Hypothalamus (tissue), 51 donors: ENCODE results near the gene CTU2.

Source experiments
- DNase-seq, 51 donors: peaks; one replicate each; lab custom pipeline; 2025; lab: John Stamatoyannopoulos, UW

Gene CTU2

DNA sequence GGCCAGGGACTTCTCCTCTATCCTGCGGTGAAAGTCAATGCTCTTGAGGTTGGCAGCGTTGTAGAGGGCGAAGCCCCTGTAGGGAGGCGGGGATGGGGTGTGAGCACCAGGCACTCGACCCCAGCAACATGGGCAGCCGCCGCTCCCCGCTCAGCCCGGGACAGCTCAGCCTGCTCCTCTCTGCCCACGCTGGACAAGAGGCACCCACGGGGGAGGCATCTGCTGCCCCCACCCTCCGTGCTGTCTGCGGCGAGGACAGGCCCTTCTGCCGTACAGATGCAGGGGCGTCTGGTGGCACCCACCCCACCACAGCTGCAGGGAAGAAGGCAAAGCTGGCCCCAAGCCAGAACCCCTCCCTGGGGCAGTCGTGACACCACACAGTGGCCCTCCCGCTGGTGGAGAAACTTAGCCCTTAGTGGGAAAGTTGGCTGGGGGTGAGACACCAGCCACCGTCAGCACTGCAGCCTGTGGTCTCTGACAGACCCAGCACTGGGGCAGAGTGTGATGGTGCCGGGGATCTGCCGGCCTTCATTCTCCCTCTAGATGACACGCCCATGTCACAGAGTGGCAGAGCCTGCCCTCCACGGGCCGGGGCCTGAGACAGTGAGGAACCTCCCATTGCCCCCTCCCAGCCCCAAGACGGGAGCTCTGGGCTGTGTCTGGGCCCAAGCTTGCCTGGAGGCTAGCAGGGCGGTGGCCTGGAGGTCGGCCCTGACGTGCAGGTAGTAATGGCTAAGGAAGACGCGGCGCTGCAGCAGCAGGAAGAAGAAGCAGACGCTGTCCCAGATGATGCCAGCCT is 19.5 kb downstream of the CTU2 start:
- no peak for DNase-seq

DNA sequence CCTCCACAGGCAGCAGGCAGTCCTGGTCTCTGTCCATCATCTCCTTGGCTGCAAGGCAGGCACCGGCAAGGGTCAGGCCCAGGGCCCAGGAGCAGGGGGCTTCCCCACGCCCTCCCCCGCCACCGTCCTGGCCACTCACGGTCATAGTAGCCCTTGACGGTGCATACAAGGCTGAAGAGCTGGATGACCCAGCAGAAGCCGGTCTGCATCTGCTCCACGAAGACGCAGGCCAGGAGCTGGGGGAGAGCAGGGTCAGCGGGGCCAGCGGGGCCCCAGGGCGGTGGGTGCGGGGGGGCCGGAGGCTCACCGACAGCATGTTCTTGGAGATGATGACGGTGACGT is 20.1 kb downstream of the CTU2 start:
- DNase-seq, result no peak

DNA sequence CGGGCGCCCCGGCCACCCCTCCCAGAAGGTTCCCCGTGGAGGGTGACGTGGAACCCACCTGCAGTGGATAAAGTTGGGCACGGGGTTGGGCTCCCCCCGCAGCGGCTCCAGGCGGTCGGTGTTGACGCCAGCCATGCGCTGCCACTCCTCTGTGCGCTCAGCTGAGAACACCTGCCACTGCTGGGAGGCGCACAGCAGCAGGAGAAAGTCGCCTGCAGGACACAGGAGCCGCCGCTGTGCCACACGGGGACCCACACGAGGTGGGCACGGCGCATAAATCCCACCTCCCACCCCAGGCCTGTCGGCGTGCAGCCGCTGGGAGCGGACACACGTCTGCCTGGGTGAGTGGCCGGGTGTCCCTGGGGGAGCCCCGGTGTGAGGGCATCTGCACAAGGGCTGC is 20.7 kb downstream of the CTU2 start:
- DNase-seq, result no peak

DNA sequence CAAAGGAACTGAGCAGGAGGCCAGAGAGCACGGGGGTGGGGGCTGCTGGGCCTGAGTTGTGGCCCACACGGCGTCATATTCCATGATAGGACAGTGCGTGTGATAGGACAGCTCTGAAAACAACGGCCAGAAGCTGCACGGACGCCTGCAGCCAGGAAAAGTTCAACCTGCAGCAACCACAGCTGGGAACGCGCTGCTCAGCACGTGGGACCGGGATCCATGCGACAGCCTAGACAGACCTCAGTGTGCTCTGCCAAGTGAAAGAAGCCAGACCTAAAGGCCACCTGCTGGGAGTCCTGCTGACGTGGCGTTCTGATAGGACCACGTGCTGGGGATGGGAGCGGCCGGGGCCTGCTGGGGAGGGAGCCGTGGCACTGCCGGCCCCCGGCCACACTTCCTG is 21.6 kb downstream of the CTU2 start:
- no peak for DNase-seq

DNA sequence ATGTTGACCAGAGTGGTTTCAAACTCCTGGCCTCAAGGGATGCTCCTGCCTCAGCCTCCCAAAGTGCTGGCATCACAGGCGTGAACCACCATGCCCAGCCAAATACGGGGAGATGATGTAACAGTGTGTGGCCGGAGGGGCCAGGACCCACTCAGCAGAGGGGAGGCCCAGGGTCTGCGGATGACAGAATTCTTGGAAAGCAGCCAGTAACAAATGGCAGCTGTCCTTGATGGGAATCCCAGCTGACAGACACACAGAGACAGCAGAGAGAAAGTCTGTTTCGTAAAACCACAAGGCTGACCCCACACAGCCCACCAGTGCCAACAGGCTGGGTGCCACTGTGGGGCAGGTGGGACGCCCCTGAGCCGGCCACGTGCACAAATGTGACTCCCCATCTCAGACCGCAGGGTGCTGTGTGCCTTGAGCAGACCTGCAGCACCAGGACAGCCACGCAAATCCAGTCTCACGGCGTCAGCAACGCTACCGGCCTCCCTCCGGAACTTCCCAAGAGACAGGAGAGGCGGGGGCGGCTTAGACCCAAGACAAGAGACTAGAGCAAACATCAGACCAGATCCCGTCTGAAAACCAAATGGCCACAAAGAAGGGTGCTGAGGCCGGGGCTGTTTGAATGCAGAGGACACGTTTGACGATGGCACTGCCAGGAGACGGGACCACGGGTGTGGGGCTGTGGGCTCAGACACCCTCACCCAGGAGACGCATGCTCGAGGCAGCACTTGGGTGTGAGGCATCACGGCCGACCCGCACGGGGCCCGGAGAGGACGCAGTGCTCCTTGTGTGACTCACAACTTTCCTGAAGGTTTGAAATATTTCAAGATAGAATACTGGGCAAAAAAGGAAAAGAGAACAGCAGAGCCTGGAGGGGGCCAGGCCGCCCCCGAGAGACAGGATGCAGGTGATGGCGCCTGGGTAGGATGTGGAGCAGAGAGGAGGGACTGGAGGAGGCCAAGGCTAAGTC is 24.6 kb downstream of the CTU2 start:
- DNase-seq, result peak in 1 of 51 donors; percentile 8

DNA sequence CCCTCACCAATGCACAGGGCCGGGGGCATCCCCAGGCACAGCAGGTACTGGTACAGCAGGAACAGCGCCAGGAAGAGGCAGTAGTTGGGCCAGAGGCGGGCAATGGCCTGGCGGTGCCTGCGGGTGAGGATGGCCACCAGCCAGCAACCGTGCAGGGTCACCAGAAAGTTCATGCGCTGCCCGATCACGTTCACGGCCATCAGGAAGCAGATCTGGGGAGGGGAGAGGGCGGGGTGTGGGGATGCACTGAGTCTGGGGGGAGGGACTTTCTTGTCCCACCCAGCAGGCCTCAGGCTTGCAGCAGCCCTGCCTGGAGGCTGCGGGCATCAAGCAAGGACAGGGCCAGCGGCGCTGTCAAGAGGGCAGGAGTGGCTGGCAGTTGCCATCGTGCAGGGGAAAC is 25.4 kb downstream of the CTU2 start:
- DNase-seq, result peak in 24 of 51 donors; percentile 6 to 89 (median 56)

DNA sequence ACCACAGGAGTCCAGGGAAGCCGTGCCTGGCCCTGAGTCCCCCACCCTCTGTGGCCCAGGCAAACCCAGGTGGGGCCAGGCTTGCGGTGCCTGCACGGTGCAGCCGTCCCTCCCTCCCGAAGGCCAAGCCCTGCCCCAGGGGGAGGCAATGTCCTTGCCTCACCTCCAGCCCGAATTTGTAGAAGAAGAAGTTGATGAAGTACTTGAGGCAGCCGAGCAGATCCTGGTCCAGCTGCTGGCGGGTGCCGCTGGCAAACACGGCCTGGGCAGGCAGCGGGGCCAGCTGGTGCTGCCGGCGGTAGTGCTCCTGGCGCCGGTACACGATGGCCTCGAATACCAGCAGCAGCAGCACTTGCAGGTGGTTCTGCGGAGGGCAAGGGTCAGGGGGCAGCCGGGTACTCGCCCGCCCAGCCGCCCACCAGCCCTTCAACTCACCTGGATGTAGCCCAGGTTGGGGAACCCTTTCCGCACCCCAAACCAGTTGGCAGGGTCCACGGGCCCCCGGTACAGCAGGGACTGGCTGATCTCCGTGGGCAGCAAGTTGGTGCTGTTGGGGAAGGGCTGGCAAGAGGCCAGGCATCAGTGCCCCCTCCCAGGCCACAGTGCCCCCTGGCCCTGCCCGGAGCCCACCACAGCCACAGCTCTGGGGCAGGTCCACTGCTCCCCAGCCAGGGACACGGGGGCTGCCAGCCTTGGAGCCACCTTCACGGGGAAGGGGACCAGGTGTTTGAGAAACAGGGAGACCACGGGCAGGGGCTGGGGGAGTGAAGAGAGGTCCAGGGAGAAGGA is 26.1 kb downstream of the CTU2 start:
- no peak for DNase-seq

DNA sequence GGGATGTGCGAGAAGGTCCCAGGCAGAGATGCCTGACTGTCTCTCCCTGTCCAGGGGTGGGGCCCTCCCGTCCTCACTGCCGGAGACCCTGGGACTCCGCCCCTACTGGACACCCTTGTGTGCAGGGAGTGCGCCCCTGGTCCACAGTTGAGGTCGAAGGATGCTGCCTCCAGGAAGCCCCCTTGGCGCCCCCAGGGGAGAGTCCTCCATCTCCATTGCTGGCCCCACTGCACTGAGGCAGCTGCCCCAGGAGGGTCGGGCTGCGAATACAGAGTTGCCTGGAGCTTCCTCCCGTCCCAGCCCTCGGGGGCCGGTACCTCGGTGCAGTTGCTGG is 26.6 kb downstream of the CTU2 start:
- DNase-seq, result no peak

DNA sequence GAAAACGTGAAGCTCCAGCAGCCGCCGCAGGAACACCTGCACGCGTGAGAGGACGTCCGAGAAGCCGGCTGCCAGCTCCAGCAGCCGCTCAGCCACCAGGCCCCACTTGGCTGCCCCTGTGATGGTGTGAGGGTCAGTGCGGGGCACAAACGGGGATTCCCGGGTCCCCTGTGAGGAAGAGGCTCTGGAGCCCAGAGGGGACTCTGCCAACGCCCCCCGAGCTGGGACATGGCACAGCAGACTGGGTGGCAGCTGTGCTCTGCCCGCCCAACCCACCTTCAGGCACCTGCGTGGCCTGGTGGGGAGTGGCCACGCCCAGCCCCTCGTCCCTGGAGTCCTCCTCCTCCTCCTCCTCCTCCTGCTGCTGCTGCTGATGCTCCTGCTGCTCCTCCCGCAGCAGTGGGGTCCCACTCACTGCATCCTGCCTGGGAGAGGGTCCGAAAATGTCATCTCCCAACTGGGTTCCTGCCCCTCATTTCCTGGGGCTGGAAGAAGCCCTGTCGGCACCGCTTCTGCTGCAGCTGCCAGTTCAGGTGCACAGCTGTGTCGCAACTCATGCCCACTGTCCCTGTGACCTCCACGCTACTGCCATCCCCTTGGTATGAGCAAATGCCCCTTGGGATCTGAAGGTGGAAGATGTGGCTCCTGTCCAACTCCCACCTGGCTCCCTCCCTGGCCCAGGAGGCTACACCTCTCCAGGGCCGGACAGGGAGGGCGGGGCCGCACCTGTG is 27.5 kb downstream of the CTU2 start:
- DNase-seq, result no peak

DNA sequence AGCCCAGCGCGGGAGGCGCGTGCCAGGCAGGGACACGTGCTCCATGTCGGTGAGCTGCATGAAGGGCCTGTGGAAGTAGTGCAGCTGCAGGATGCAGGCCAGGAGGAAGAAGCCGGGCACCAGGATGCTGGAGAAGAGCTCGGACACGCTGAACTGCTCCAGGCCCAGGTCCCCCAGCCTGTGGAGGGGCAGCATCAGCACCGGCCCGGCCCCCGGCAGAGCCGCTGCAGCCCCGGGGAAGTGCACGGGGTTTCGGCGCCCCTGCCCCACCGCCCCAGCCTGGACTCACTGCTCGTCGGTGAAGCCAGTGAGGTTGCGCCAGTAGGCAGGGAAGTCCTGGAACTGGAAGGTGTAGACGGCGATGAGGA is 28.0 kb downstream of the CTU2 start:
- DNase-seq, result no peak

DNA sequence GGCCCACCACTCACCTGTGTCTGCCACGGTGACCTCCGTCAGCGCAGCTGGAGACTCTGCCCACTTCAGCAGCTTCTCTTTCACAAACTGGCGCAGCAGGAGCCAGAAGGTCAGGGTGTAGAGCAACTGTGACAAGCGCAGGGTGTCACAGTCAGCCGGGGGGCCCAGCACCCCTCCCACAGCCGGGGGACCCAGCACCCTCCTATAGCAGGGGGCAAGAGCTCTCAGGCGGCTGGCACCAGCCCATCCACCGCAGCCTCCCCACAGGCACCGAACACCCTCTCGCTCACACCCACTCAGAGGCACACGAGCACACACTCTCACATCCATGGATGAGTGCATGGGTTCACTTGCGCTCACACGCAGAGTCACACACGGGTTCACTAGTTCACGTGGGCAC is 28.8 kb downstream of the CTU2 start:
- DNase-seq, result no peak

DNA sequence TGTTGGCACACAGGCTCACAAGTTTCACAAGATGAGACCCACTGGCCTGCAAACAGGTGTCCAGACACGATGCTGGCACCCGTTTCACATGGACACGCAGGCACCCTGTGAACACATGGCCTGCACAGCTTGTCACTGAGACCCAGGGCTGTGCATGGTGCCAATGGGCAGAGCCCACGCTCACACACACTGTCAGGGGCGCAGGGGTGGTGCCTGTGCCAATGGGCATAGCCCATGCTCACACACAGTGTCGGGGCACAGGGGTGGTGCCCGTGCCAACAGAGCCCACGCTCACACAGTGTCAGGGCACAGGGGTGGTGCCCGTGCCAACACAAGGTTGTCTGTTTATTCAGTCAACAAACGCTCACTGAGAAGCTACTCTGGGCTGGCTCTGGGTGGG is 29.3 kb downstream of the CTU2 start:
- no peak for DNase-seq

DNA sequence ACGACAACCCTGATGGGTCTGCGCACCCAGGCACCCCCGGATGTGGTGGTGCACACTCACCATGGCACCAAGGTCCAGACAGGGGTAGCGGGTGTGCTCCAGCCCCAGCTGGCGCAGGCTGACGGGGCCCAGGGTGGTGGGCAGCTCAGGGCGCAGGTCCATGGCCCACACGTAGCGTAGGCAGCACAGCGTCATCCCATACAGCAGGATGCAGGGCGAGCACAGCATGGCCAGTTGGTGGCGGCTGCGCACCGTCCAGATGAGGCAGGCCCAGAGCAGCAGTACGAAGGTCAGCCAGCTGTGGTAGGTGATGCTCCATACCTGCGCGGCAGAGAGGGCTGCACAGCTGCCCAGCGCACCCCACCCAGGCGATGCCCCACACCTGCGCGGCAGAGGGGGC is 29.8 kb downstream of the CTU2 start:
- no peak for DNase-seq

DNA sequence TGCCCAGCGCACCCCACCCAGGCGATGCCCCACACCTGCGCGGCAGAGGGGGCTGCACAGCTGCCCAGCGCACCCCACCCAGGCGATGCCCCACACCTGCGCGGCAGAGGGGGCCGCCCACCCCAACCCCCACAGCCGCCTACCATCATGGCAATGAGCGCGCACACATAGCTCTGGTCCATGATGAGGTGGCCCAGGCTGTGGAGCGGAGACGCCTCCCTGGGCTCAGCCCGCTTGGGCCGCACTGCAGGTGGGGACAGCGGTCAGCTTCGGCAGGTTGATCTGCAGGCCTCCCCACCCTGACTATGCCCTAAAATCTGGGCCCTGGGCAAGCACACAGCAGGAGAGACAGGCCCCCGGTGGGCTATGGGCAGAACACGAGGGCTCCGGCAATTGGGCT is 30.2 kb downstream of the CTU2 start:
- DNase-seq, result no peak

DNA sequence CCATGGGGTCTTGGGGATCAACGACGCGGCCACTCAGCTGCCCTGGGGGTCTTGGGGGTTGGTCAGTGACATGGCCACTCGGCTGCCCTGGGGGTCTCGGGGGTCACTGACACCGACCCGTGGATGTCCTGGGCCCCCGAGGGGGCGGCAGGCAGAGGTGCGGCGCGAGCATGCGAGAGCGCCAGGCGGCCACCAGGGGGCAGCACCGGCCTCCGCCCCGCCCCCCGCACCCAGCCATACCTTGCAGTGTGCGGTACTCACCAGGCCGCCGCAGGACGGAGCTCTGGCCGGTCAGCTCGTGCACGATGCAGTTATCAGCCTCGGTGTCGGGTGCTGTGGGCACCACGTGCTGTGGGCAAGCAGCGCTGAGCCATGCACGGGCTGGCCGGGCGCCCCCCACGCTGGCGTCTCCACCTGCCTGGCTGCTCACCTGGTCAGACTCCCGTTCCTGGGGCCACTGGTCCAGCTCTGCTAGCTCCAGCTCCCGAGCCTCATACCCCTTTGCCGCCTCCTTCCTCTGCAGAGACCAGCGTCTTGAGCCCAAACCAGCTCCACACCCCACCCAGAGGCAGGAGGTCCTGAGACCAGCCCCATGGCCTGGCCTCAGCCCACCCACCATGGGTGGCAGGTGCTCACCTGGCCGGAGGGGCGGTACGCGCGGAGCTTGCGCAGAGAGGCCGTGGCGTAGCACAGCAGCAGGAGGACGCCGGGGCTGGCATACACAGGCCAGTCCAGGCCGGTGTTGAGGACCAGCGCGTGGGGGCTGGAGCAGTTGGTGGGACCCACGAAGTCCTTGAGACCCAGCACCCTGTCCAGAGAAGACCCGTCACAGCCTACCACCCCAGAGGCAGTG is 31.2 kb downstream of the CTU2 start:
- peak in 40 of 51 donors; percentile 6 to 73 (median 38) for DNase-seq

DNA sequence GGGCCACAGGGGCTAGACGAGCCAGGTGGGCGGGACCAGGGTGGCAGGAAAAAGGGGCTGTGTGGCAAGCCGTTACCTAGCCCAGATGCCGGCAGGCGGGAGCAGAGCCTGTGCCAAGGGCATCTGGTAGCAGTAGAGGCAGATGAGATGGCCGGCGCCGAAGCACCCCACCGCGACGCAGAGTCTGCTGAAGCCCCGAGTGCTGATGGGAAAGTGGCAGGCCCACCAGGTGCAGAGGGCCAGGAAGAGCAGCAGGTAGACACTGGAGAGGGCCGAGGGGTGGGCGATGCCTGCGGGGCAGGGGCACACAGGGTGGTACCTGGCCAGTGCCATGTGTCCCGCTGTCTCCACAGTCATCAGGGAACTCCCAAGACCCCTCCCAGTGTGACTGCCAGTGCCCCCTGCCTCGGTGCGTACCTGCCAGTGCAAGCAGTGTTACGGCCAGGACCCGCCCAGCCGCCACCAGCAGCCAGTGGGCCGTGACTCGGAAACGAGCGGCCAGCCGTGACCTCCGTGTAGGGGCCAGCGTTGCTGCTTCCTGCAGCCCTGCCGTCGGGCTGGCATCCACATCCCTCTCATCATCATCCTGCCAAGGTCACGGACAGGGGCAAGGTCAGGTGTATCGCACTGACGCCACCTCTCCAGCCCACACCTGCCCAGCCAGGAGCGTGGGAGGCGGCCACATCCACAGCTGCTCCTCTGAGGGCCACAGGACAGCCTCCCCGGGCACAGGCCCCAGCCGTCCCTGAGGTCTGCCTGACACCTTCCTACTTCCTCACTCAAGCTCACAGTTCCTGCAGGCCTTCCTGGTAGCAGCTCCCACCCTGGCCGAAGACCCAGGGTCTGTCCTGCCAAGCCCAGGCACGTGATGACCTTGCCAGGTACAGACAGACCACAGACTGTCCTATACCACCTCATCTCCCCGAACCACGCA is 32.1 kb downstream of the CTU2 start:
- DNase-seq, result no peak

DNA sequence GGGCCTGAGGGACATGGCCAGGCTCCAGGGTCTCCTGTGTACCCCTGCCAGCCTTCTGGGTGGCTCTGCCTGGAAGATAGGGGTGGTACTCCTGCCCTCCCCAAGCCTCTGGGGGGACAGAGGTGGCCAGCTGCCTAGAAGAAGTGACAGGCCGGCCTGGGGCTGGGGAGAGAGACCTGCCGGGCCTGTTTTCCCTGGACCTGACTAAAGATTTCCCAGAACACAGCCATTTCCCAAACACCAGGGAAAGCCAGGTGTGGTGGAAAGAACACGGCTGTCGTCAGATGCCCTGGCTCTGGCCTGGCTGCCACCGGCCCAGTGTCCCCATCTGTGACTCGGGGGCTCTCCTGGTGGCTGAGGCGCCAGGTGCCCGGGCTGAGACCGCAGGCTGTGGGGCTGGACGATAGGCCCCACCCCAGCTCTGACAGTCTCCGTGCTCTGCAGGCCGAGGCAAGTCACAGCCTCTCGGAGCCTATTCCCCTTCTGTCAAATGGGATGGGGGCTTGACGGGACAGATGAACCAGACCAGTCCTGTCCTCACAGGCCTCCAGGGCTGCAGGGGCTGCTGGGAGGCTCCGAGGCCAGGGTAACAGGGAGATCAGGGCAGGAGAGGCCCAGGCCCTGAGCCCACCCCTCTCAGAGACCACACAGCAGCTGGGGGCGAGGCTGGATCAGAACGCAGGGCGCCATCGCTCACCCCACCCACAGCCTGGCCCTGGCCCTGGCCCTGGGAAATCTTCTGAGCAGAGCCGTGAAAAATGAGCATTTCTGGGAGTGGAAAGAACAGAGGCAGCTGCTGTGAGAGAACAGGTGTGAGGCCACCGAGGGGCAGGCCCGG is 33.1 kb downstream of the CTU2 start:
- no peak for DNase-seq
